SHP77 (cell line): ENCODE measurements around the gene CACNA1F.

Source experiments
- DNase-seq, 2 experiments: peaks; one replicate each; lab custom pipeline; 2025; lab: John Stamatoyannopoulos, UW

The CACNA1F gene

DNA sequence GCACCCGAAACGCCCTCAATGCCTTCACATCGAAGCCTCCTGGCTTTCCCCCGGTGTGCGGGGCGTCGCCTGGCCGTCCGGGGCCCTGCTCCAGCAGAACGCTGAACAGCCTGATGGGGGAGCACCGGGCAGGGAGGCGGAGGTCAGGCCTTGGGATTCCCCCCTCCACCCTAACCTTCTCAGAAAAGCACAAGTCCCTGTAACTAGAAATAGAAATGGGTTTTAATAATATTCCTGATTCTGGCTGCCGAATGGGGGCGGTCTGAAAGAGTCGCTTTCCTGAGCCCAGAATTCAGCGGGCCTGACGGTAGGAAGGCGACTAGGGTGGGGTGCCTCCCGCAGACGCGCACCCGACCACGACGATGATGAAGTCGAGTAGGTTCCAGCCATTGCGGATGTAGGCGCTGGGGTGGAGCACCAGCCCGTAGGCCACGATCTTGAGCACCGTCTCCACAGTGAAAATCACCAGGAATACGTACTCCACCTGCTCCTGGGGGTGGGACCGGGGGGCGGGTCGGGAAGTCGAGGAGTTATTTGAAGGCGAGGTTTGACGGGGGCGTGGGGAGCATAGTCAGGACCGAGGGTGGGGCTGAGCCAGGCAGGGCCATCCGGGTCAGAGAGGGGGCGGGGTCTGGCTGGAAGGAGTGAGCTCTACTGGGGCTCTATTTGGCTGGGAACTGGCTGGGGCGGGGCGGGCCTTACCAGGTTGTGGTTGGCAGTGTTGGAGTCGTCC is 2.5 kb downstream of the CACNA1F start:
- no peak for DNase-seq

DNA sequence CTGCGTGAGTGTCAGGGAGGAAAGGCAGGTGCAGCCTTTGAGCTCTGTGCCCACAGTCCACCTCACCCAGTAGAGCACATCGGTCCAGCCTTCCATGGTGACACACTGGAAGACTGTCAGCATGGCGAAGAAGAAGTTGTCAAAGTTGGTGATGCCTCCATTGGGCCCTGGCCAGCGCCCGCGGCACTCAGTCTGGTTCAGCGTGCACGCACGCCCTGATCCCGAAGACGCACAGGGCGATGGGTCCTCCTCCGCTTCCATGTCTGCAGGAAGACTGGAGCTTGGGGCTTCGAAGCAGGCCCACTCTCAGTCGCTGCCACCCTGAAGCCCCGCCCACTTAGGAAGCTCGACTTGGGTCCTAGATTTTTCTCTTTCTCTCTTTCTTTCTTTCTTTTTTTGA is 5.0 kb downstream of the CACNA1F start:
- no peak for DNase-seq

DNA sequence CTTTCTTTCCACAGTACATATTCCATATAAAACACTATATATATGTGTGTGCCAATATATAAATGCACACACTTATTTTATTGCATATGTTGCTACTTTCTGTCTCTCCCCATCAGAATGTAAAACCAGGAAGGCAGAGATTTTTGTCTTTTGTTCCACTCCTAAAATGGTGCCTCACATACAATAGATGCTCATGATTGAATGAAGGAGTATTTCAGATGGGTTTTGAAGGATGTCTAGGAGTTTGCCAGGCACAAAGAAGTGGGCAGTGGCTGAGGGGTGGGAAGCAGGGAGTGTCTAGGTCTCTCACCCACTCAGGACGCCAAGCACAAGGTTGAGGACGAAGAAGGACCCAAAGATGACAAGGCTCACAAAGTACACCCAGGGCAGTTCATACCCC is 5.4 kb downstream of the CACNA1F start:
- DNase-seq: no peak

DNA sequence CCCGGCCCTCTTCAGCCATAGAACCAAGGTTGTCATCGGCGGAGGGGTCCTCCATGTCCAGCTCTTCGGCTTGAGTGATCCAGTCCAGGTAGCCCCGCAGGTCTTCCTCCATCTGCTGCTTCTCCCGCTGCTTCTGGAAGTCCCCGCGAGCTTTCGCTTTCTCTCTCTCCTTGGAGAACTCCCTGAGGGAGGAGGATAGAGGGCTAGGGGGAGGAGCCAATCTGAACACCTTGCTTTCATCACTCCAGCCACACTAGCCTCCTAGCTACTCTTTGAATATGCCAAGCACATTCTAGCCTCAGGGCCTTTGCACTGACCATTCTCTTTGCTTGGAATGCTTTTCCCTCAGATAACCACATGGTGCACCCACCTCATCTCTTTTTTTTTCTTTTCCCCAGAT is 6.2 kb downstream of the CACNA1F start:
- no peak for DNase-seq

DNA sequence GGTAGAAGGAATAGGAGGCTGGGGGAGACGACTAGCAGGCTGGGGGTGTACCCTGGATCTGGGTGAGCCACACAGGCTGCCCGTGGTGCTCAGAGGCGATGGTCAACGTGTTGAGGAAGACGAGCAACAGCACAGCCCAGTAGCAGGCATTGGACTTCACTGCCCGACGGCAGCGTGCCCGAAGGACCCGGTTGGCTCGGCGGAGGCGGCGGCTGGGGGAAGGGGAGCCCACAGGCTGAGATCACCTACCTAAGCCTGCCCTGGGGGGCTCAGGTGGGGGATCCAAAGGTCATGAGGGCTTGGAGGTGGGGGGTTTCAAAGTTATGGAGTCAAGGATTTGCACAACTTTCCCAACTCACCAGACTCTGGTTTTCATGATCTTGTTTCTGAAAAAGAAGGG is 7.3 kb downstream of the CACNA1F start:
- DNase-seq: no peak

DNA sequence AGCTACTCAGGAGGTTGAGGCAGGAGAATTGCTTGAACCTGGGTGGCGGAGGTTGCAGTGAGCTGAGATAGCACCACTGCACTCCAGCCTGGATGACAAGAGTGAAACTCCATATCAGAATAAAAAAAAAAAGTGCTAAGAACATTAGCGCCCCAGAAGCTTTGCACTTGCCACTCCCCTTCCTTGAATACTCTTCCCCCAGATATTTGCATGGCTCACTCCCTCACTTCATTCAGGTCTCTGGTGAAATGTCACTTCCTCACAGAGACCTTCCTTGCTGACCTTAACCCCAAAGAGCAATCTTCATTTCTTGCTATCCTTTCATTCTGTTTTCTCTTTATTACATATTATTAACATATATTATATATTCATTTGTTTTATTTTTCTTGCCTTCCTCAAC is 11.3 kb downstream of the CACNA1F start:
- no peak for DNase-seq

DNA sequence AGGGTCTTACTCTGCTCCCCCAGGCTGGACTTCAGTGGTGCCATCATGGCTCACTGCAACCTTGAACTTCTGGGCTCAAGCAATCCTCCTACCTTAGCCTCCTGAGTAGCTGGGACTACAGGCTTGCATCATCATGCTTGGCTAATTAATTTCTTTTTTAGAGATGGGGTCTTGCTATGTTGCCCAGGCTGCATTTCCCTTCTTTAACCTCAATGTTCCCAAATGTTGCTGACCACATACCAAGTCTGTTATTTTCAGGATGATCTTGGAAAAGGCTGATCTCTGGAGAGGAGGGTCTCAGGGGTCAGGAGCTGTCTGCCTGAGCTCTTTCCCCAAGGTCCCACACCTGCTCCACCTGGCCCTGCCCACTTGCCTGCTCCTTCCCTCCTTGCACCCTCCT is 13.0 kb downstream of the CACNA1F start:
- no peak for DNase-seq

DNA sequence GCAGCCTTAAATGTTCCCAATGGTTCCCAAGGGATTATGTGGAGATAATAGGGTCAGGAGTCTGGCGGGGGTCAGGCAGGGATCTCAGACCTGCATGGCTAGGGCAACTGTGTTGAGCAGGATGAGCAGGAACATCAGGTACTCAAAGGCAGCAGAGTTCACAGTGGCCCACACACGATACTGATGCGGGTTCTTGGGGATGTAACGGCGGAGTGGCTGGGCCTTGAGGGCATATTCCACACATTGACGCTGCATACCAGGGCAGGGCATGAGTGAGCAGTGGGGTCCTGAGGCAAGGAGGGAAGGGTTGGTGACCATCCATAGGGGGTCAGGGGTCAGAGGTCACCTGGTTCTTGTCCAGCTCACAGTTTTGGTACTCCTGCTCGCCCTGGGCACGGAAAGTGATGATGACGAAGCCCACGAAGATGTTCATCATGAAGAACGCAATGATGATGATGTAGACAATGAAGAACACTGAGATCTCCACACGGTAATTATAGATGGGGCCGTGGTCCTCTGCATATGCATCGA is 18.1 kb downstream of the CACNA1F start:
- DNase-seq: no peak

DNA sequence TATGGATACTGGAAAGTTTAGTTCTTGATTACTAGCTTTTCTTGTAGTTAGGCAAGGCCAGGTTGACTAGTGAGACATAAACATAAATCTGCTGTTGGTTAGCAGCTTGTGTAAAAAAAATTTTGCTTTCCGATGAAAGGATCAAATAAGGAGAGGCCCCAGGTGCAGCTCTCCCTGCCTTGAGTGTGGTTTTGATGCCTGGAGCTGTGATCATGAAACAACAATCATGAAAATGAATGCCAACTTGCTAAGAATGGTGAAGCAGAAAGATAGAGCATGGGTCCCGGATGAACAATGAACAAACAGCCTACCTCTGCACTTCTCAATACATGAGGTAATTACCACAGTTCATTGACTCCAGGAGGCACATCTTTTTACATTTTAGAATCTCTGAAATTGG is 18.7 kb downstream of the CACNA1F start:
- no peak for DNase-seq

DNA sequence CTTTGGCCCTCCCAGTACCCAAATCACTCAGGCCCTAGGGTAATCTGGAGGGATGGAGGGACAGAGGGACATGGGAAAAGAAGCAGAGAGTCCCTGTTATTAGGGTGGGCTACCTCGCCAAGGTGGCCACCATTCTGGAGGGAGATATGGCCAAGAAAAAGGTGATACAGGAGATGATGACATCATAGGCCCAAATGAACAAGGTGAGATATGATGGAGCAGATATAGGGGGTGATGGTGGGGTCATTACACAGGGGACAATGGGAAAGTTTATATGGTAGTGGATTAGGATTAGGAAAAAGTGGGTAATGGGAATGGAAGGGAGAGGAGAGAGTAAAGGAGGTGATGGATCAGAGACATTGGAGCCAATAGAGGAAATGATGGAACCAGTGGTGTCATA is 20.3 kb downstream of the CACNA1F start:
- no peak for DNase-seq

DNA sequence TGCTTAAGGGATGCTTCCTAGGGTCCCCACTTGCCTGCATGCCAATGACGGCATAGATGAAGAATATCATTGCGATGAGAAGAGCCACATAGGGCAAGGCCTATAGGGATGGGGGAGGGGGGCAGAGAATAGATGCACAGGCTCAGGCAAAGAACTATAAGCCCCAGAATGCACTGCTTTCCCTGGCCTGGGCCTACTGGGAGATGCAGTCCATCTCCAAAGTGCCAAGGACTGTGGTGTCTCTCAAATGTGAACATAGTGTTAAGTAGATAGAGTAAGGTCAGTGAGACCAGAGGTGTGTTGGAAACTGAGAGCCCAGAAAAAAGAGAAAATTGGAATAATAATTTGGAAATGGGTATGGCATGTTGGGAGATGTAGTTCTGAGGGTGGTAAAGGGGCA is 20.9 kb downstream of the CACNA1F start:
- DNase-seq: no peak

DNA sequence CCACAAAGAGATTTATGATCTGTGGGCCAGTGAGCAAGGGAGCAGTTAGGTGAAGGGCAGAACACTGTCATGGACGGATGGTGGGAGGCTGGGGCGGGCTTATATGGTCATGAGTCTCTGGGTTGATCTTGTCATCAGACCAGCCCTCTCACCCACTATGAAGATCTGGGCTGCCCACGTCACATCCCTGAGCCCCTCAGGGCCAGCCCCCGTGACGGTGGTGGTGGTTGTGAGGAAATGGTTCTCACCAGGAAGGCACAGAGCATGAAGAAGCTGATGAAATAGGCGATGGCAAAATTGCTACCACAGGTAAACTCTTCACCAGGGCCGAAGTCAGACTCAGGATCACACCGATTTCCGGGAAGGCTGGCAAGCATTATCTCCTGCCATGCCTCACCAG is 22.1 kb downstream of the CACNA1F start:
- DNase-seq: no peak

DNA sequence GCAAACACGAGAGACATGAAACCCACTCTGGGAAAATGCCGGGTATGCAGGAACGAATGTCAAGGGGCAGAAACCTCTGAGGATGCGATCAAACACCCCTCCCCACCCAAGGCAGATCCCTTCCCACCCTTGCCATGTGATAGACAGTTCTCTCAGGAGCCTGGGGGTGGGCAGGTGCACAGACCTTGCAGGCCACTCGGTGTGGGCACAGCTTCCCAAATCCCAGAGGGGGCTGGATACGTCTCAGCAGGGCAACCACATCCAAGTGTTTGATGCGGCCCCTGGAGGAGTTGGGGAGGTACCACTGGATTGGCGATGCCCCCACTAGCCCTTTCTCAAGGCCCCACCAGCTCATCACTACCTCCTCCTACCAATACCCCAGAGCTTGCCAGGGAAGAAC is 22.7 kb downstream of the CACNA1F start:
- DNase-seq: no peak

DNA sequence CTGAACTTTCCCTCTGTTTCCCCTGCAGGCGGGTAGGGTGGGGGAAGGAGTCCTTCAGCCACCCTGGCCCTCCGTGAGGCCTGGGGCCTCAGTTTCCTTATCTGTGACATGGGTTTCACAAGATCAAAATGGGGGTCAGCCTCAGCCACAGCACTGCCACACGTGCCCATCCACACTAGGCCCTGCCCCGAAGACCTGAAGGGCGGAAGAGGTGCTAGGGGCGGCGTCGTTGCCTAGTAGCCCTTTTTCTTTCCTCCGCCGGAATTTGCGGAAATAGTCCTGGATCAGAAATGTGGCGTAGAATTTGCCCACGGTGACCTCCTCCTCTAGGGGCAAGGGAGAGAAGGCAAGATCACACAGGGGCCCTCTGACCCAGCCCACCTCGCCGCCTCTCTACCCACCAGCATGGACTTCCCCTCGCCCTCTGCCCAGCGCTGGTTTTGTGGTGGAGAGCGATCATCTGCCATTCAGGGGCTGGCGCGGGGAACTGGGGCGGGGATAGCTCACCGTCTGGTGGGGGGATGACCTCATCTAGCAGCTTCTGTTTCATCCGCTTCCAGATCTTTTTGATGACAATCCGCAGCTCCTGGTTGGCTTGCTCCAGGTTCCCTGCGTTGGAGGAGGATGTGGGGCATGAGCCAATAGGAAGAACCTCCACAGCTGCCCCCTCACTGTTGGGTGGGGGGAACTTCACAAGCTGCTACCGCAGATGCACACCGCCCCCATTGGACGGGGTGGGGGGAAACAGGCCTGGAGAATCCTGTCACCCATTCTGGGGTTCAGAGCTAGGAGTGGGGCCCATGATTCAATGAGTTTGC is 23.5 kb downstream of the CACNA1F start:
- no peak for DNase-seq

DNA sequence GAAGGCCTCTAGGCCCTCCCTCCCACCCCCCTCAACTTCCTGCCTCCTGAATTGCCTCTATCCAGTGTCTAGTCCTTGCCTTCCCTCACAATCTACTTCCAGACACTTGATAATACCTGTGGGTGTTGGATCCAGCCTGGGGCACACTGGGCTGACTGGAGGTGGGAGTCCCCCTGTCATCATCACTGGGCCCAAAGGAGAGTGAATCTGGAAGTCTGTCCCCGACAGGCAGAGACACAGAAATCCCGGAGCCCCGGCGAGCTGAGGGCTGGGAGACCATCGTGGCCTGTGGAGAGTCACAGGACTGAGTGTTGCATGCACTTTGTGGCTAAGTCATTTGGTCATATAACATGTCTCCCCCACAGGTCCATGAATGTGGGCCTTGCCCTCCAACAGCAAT is 24.7 kb downstream of the CACNA1F start:
- no peak for DNase-seq

DNA sequence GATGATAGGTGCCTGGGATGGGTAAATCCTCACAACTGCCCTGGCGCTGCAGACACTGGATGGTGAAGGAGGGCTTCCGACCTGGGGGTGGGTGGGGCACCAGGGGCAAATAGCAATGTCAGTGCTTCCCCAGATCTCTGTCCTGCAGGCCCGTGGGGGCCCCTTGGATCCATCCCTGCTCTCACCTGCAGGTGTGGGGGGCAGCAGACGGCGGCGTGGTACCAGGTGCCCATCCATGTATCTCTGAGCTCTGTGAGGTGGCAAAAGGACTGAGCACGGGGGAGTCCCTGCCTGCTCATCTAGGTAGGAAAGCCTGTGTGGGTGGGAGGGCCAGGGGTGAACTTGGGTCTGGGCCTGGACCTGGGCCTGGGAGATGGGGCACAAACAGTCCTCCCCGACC is 26.6 kb downstream of the CACNA1F start:
- DNase-seq: no peak

DNA sequence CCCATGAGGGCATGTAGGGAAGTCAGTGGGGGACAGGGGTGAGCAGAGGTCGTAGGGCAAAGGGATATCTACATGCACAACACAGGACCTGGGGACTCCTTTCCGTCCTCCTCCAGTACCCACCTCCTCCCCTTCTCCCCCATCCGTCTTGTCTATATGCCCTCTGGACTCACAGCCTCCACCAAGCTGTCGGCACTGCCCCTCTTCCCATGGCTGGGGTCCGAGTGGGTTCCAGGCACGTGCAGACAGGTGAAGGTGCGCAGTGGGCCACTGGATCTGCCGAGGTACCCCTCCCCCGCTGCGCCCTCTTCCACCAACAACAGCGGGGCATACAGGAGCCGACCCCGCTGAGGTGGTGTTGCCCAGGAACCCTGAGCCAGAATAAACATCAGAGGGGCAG is 27.7 kb downstream of the CACNA1F start:
- DNase-seq: no peak

DNA sequence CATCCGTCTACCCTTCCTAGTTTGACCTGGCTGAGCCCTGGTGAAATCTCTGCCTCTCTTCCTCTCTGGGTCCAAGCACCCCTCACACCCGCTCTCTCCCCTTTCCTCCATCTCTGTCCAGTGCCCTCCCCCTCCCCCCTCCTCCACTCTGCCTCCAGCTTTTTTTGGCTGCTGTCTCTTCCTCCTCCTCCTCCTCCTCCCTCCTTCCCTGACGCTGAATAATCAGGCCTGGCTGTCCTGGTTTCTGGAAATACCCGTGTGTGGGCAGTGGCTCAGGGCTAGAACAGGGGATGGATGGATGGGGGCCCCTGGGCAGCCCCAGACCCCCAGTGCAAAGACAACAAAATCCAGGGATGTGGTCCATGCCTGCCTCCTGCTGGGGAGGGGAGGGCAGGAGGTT is 28.4 kb downstream of the CACNA1F start:
- DNase-seq: no peak

DNA sequence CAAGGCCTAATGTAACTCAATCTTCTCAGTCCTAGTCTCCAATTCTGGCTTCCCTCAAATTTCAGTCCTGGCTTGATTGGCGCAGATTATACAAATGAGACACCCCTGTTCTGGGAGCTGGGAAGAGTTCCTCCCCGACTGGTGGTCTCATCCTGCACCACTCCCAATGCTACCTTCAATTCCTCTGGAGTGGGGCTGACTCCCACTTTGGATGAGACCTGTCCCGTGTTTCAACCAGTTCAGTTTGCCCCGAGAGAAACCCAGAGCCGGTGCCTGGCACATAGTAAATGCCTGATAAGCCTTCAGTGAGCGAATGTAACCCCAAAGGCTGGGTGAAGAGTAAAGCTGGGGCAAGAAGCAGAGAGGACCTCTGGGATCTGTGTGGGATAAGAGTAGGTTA is 29.1 kb downstream of the CACNA1F start:
- no peak for DNase-seq

DNA sequence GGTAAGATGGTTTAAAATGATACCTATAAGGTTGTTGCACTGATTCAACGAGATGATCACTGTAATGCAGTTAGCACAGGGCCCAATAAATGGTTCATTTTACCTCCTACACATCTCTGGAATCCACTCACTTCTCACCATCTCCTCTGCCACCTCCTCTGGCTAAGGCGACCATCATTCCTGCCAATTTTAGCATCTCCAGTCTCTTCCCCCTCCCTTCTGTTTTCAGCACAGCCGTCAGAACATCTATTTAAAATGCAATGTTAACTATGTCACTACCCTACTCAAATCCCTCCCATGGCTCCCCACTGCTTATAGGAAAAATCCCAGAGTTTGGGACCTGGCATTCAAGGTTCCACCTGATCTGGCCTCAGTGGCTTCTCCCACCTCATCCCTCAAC is 29.6 kb downstream of the CACNA1F start:
- DNase-seq: no peak

DNA sequence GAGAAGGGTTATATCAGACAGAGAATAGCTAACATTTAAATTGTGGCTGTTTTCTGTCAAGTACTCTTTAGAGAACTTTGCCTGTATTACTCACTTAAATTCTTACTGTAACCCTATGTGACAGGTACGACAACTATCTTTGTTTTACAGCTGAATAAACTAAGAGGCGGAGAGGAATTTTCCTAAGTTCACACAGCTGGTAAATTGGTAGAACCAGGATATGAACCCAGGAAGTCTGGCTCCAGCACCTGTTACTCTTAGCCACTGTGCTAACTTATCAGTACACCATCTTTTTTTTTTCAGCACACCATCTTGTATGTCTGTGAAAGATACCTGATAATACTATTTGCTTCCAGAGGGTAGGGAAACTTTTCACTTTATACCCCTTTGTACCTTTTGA is 31.1 kb downstream of the CACNA1F start:
- no peak for DNase-seq

DNA sequence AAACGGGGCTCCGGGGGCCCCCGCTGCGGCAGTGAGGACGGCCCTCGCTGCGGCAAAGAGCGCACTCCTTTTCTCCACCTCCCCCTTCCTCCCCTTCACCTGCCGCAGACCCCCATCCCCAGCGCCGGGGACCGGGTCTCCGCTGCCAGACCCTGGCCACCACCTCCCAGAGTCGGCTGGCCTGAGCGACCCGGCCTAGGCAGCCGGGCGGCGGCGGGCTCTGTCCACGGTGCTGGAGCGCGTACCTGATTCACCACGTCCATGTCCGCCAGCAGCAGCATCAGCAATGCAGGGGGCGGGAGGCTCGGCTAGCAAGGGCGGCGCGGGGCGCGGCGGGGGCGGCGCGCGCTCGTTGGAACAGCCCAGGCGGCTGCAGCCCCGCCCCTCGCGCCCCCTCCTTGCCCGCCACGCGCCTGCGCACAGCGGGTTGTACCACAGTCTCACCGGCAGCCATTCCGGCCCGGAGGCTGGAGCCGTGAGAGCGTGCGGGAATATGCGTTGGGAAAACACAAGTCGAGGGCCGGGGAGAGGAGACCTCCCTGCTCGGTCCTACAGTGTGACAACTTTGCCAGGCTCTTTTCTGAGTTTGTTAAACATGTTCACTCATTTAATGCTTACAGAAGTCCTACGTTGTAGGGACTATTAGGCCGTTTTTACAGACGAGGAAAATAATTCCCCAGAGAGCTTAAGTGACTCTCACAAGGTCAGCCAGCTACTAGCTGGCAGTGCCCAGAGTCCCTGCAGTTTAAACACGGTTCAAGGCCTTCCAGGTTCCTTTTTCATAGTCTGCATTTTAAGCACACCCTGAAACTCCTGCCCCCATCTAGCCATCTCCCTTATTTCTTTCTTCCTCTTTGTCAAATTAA is 33.0 kb downstream of the CACNA1F start, which contains the start of gene SYP:
Gene SYP (minus strand): TSS at position 288 of the 866 bp plus-strand sequence. CDS start 7 bp downstream, at position 281.
- DNase-seq: peak; percentile 56 to 69

DNA sequence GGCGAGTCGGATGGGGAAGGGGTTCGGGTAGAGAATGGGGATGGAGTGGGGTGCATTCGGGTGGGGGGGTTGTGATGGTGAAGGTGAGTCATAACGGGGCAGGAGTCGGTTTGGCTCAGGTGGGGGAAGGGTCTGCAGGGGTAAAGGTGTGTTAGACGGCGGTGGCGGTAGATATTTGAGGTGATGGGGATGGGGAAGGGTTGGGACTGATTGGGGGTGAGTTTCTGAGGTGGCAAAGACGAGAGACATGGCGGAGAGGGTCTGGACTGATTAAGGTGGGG is 33.9 kb downstream of the CACNA1F start:
- no peak for DNase-seq
